H1 (cell line): Measurements from ENCODE around the gene SPINK9. TPM values are rescaled to one million over a fixed set of nuclear protein-coding genes. Genes with fewer than 3 reads are reported as not detected.

Source experiments
- CTCF ChIA-PET: fragments of 300-600 bp; sonication (Branson Sonifier 250); formaldehyde crosslinking; loops from one replicate; lab custom pipeline; 2021; ENCODE audit not compliant: partially characterized antibody; lab: Charles Lee
- POLR2A ChIA-PET: fragments of 300-600 bp; sonication (Branson Sonifier 250); formaldehyde crosslinking; loops from one replicate; lab custom pipeline; 2021; ENCODE audit warnings: inconsistent platforms; ENCODE audit not compliant: partially characterized antibody; lab: Charles Lee
- DNase-seq, 2 experiments: peaks; one replicate each; pipeline versions ENCODE4 v3.0.0 to v3.0.0-alpha.2; 2010 to 2022; ENCODE audit warnings: low spot score in 2 of 2, low read depth in 1 of 2, mixed read lengths in 1 of 2
- FAIRE-seq: peaks from 2 replicates; lab custom pipeline; 2011; peaks lifted over from hg19 to GRCh38; lab: Jason Lieb, UNC
- H2AFZ ChIP-seq: 2 replicates; pipeline ENCODE4 v1.8.1; 2012; ENCODE audit warnings: low read length, inconsistent platforms
- H2AK5ac ChIP-seq: 2 replicates; pipeline ENCODE4 v1.6.1; 2013; ENCODE audit warnings: low read depth, low read length
- H2BK120ac ChIP-seq: replicated peaks from 2 replicates; pipeline ENCODE3; 2013; ENCODE audit warnings: low read depth, low read length, inconsistent platforms
- H2BK12ac ChIP-seq: 2 replicates; pipeline ENCODE4 v1.6.1; 2013; ENCODE audit warnings: low read depth, low read length
- H2BK15ac ChIP-seq: 2 replicates; pipeline ENCODE4 v1.6.1; 2013; ENCODE audit warnings: low read length
- H2BK20ac ChIP-seq: 2 replicates; pipeline ENCODE4 v1.6.1; 2013; ENCODE audit warnings: low read length
- H2BK5ac ChIP-seq: 2 replicates; pipeline ENCODE4 v1.6.1; 2013; ENCODE audit warnings: low read depth, low read length
- H3K14ac ChIP-seq: 2 replicates; pipeline ENCODE4 v1.6.1; 2013; ENCODE audit warnings: inconsistent platforms; ENCODE audit not compliant: insufficient read length
- H3K18ac ChIP-seq: 2 replicates; pipeline ENCODE4 v1.6.1; 2013; ENCODE audit warnings: low read length; ENCODE audit errors: extremely low read depth
- H3K23ac ChIP-seq: 2 replicates; pipeline ENCODE4 v1.6.1; 2013; ENCODE audit warnings: inconsistent platforms; ENCODE audit not compliant: insufficient read length
- H3K23me2 ChIP-seq: 2 replicates; pipeline ENCODE4 v1.6.1; 2013; ENCODE audit warnings: low read depth, low read length
- H3K27ac ChIP-seq: 2 replicates; pipeline ENCODE4 v1.6.1; 2011; ENCODE audit warnings: low read depth, low read length, inconsistent platforms
- H3K27me3 ChIP-seq, 4 experiments: replicated peaks in 1 of 4; 1 replicate in 1 of 4; 2 replicates in 3 of 4; pipeline versions ENCODE4 v1.6.1 to v1.8.1; 2011 to 2013; ENCODE audit warnings: low read length in 3 of 4, mild to moderate bottlenecking in 3 of 4, inconsistent platforms in 2 of 4, mixed read lengths in 2 of 4, moderate library complexity in 1 of 4; ENCODE audit not compliant: control insufficient read depth in 3 of 4, insufficient read depth in 3 of 4; ENCODE audit errors: extremely low read depth in 1 of 4
- H3K36me3 ChIP-seq, 4 experiments: 2 replicates each; pipeline versions ENCODE4 v1.6.1 to v1.8.1; 2011 to 2013; ENCODE audit warnings: mild to moderate bottlenecking in 4 of 4, low read length in 3 of 4, moderate library complexity in 2 of 4, control low read depth in 1 of 4, inconsistent platforms in 1 of 4; ENCODE audit not compliant: insufficient read depth in 4 of 4, control insufficient read depth in 2 of 4
- H3K4ac ChIP-seq: replicated peaks from 2 replicates; pipeline ENCODE3; 2013; ENCODE audit warnings: low read length, low read depth, mixed read lengths, inconsistent platforms; ENCODE audit not compliant: insufficient read length
- H3K4me1 ChIP-seq, 4 experiments: replicated peaks in 1 of 4; 1 replicate in 1 of 4; 2 replicates in 3 of 4; pipeline versions ENCODE4 v1.6.1 to v1.8.1; 2011 to 2013; ENCODE audit warnings: low read length in 3 of 4, inconsistent platforms in 2 of 4, mixed read lengths in 1 of 4; ENCODE audit not compliant: insufficient read depth in 4 of 4, control insufficient read depth in 3 of 4
- H3K4me2 ChIP-seq, 2 experiments: 2 replicates each; pipeline versions ENCODE4 v1.6.1 to v1.8.1; 2011 to 2013; ENCODE audit warnings: low read depth in 2 of 2, low read length in 2 of 2, control low read depth in 1 of 2, inconsistent platforms in 1 of 2, mild to moderate bottlenecking in 1 of 2; ENCODE audit not compliant: insufficient read depth in 1 of 2
- H3K4me3 ChIP-seq, 4 experiments: fragments of 200-600, 300-600 bp in 1 of 4; sonication (generic), shearing (Covaris generic), sonication (Bioruptor Twin) in 1 of 4; 2 replicates each; pipeline versions ENCODE4 v1.5.1 to v1.8.1; 2011 to 2016; ENCODE audit warnings: low read length in 4 of 4, low read depth in 3 of 4, control low read depth in 2 of 4, inconsistent platforms in 2 of 4, mild to moderate bottlenecking in 2 of 4, mixed read lengths in 1 of 4, moderate library complexity in 1 of 4; ENCODE audit not compliant: insufficient read depth in 2 of 4; ENCODE audit errors: extremely low read depth in 1 of 4
- H3K56ac ChIP-seq: replicated peaks from 2 replicates; pipeline ENCODE3; 2013; ENCODE audit warnings: low read depth, mild to moderate bottlenecking, mixed read lengths, low read length, inconsistent platforms; ENCODE audit not compliant: insufficient read length
- H3K79me1 ChIP-seq: 2 replicates; pipeline ENCODE4 v1.6.1; 2013; ENCODE audit warnings: low read depth, low read length, control low read depth
- H3K79me2 ChIP-seq, 2 experiments: 2 replicates each; pipeline versions ENCODE4 v1.6.1 to v1.8.1; 2012 to 2013; ENCODE audit warnings: low read length in 2 of 2, mild to moderate bottlenecking in 2 of 2, inconsistent platforms in 1 of 2; ENCODE audit not compliant: insufficient read depth in 2 of 2, control insufficient read depth in 1 of 2
- H3K9ac ChIP-seq, 4 experiments: replicated peaks in 1 of 4; 1 replicate in 1 of 4; 2 replicates in 3 of 4; pipeline versions ENCODE4 v1.6.1 to v1.8.1; 2011 to 2013; ENCODE audit warnings: low read depth in 3 of 4, low read length in 3 of 4, control low read depth in 2 of 4, mild to moderate bottlenecking in 2 of 4, moderate library complexity in 2 of 4, inconsistent platforms in 1 of 4; ENCODE audit errors: extremely low read depth in 1 of 4
- H3K9me3 ChIP-seq, 2 experiments: 2 replicates each; pipeline versions ENCODE4 v1.6.1 to v1.8.1; 2012 to 2013; ENCODE audit warnings: mild to moderate bottlenecking in 2 of 2, moderate library complexity in 2 of 2, control low read depth in 1 of 2, inconsistent platforms in 1 of 2, low read depth in 1 of 2, low read length in 1 of 2, mixed read lengths in 1 of 2; ENCODE audit not compliant: insufficient read depth in 2 of 2
- H4K20me1 ChIP-seq, 2 experiments: replicated peaks in 1 of 2; 2 replicates each; pipeline versions ENCODE3 to v1.8.1; 2011 to 2013; ENCODE audit warnings: inconsistent platforms in 2 of 2, low read length in 2 of 2, mild to moderate bottlenecking in 1 of 2; ENCODE audit not compliant: insufficient read depth in 2 of 2, control insufficient read depth in 1 of 2
- H4K5ac ChIP-seq: 2 replicates; pipeline ENCODE4 v1.6.1; 2013; ENCODE audit warnings: low read length, low read depth, mixed read lengths, inconsistent platforms; ENCODE audit not compliant: insufficient read length
- H4K8ac ChIP-seq: 2 replicates; pipeline ENCODE4 v1.8.0; 2013; ENCODE audit warnings: mild to moderate bottlenecking, moderate library complexity, low read length, inconsistent platforms; ENCODE audit not compliant: insufficient read depth; ENCODE audit errors: extremely low read depth
- H4K91ac ChIP-seq: replicated peaks from 2 replicates; pipeline ENCODE3; 2013; ENCODE audit warnings: low read length, mixed read lengths, inconsistent platforms; ENCODE audit not compliant: insufficient read length
- CTBP2 ChIP-seq: IDR thresholded peaks from 2 replicates; pipeline ENCODE4 v1.7.0; 2011; ENCODE audit warnings: borderline replicate concordance, mild to moderate bottlenecking, moderate library complexity, mixed read lengths, low read length; ENCODE audit not compliant: insufficient read depth, insufficient read length
- FOSL1 ChIP-seq: IDR thresholded peaks from 2 replicates; pipeline ENCODE4 v1.6.1; 2011; ENCODE audit warnings: mild to moderate bottlenecking, low read depth, low read length, moderate library complexity; ENCODE audit not compliant: insufficient read depth
- GABPA ChIP-seq: IDR thresholded peaks from 2 replicates; pipeline ENCODE4 v1.6.1; 2011; ENCODE audit warnings: mild to moderate bottlenecking, low read length, moderate library complexity, borderline replicate concordance; ENCODE audit not compliant: insufficient read depth
- KDM4A ChIP-seq: IDR thresholded peaks from one replicate; pipeline ENCODE4 v1.7.1; 2012; ENCODE audit warnings: low read depth, mild to moderate bottlenecking, moderate library complexity, low read length, inconsistent platforms; ENCODE audit not compliant: severe bottlenecking
- KDM5A ChIP-seq: fragments of 200-600 bp; IDR thresholded peaks from 2 replicates; pipeline ENCODE4 v1.7.1; 2012; ENCODE audit warnings: mild to moderate bottlenecking, low read length, inconsistent platforms, mixed read lengths
- POU5F1 ChIP-seq: IDR thresholded peaks from 2 replicates; pipeline ENCODE4 v1.6.1; 2011; ENCODE audit warnings: low read depth, mild to moderate bottlenecking, low read length, moderate library complexity
- SIRT6 ChIP-seq: IDR thresholded peaks from one replicate; pipeline ENCODE4 v1.7.1; 2012; ENCODE audit warnings: low read length, inconsistent platforms
- SUZ12 ChIP-seq: fragments of 200-600 bp; sonication (generic); IDR thresholded peaks from 2 replicates; pipeline ENCODE4 v1.6.1; 2012; ENCODE audit warnings: mild to moderate bottlenecking, inconsistent platforms, low read length, moderate library complexity, mixed read lengths
- TCF12 ChIP-seq: IDR thresholded peaks from 2 replicates; pipeline ENCODE4 v1.6.1; 2011; ENCODE audit warnings: low read depth, mild to moderate bottlenecking, low read length
- ZNF274 ChIP-seq: IDR thresholded peaks from 2 replicates; pipeline ENCODE4 v1.7.0; 2012; ENCODE audit warnings: low read length, borderline replicate concordance; ENCODE audit errors: extremely low read depth
- WGBS, 2 experiments: shearing (Covaris generic) in 1 of 2; methylation state at CpG; one replicate each; pipeline versions ENCODE4 v1.1.6 to v1.1.7; 2013 to 2015; ENCODE audit warnings: low lambda C conversion rate in 2 of 2, mixed read lengths in 2 of 2, inconsistent platforms in 1 of 2, low coverage in 1 of 2, missing lambda C conversion rate in 1 of 2; ENCODE audit not compliant: insufficient replicate concordance in 2 of 2, insufficient coverage in 1 of 2, insufficient read length in 1 of 2; ENCODE audit errors: extremely low coverage in 1 of 2, missing lambda C conversion rate in 1 of 2; 5-methylcytosine and 5-hydroxymethylcytosine counted together
- polyA plus RNA-seq, 7 experiments: library from polyadenylated mRNA; depleted of rRNA in 3 of 7; stranded (reverse) in 5 of 7; unstranded in 2 of 7; fragments of >200 nt in 5 of 7; fragments of 200-250 nt in 2 of 7; gene quantifications; 1 replicate in 5 of 7; 2 replicates in 1 of 7; 4 replicates in 1 of 7; pipeline versions ENCODE4 v1.2.1 to v1.2.3, GENCODE V29; 2011 to 2013; ENCODE audit warnings: missing spikeins in 2 of 7, mixed read lengths in 2 of 7
- total RNA-seq: library from RNA; stranded (reverse); fragmentation: NEBNext Ultra II Directional; extraction: Animal tissue kit (Norgen Biotek cat#: 25700); gene quantifications from 2 replicates; pipeline ENCODE4 v1.2.1, GENCODE V29; 2021
- TF ChIP-seq, protein P1 (sequence below): IDR thresholded peaks from 2 replicates; pipeline ENCODE4 v1.6.1; 2011; ENCODE audit warnings: low read length, improper control_type of control experiment

Gene SPINK9
- total and polyA plus RNA-seq, 2 of the 8 experiments (the other 6 are each of a cell fraction or from before 2014, with no cell fraction given) = not detected

DNA sequence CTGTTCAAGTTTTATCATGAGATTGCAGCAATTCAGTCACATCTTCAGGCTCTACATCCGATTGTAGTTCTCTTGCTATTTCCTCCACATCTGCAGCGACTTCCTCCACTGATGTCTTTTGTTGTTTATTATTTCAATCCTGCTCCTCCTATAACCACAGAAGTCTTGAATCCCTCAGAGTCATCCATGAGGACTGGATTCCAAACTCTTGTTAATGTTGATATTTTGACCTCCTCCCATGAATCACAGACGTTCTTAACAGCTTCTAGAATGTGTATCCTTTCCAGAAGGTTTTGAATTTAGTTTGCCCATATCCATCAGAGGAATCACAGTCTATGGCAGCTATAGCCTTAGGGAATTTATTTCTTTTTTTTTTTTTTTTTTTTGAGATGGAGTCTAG, 52.0 kb downstream of the SPINK9 start:
- H3K4me1 ChIP-seq = peaks cover 0 to 3% (median 0%) of the 10 kb centered on the region in 4 experiments; a peak in 4 of 7 replicates
- no peak for TF ChIP-seq GABPA
- TF ChIP-seq KDM4A = no peak
- TF ChIP-seq SUZ12 = no peak
- TF ChIP-seq POU5F1 = no peak
- TF ChIP-seq KDM5A = no peak
- TF ChIP-seq CTBP2 = no peak
- TF ChIP-seq, protein P1, sequence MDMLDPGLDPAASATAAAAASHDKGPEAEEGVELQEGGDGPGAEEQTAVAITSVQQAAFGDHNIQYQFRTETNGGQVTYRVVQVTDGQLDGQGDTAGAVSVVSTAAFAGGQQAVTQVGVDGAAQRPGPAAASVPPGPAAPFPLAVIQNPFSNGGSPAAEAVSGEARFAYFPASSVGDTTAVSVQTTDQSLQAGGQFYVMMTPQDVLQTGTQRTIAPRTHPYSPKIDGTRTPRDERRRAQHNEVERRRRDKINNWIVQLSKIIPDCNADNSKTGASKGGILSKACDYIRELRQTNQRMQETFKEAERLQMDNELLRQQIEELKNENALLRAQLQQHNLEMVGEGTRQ = no peak
- no peak for TF ChIP-seq TCF12
- TF ChIP-seq SIRT6 = no peak
- no peak for TF ChIP-seq ZNF274
- no peak for TF ChIP-seq FOSL1
- TF ChIP-seq, all 59 proteins: peak for 0
- H4K91ac ChIP-seq = no peak overlapping the region
- WGBS, 2 experiments = 88% methylated on average over 3 of the region's 3 CpGs; no CpG with 5 or more reads in 1 of the 2 experiments
- ChIA-PET POLR2A (interaction anchor here (0.8 kb wide), 1 partner anchor 10 kb away, joined by 3 read pairs; no protein-coding TSS in a partner anchor), CTCF (interaction anchor here (0.7 to 1.2 kb wide), 2 partner anchors 11 to 13 kb away, joined by 3 to 7 read pairs; no protein-coding TSS in a partner anchor)
- no peak overlapping the region for H3K4ac ChIP-seq
- no peak overlapping the region for H2BK12ac ChIP-seq
- no peak overlapping the region for H3K23ac ChIP-seq
- no peak overlapping the region for H3K27ac ChIP-seq
- H3K4me2 ChIP-seq = no peak overlapping the region
- FAIRE-seq = no peak
- no peak overlapping the region for H4K5ac ChIP-seq
- H3K4me3 ChIP-seq = no peak overlapping the region
- H4K8ac ChIP-seq = no peak overlapping the region
- no peak overlapping the region for H2BK15ac ChIP-seq
- peaks cover 6% of the 10 kb centered on the region for H3K23me2 ChIP-seq
- peaks cover 0 to 3% (median 0%) of the 10 kb centered on the region in 4 experiments; a peak in 1 of 8 replicates for H3K36me3 ChIP-seq
- no peak overlapping the region for H2BK20ac ChIP-seq
- H2AFZ ChIP-seq = no peak overlapping the region
- DNase-seq = no peak
- no peak overlapping the region for H3K18ac ChIP-seq
- no peaks in the 10 kb centered on the region for H3K27me3 ChIP-seq
- peaks cover 10% of the 10 kb centered on the region; the same call in 1 of the 2 replicates for H3K79me1 ChIP-seq
- no peaks in the 10 kb centered on the region for H3K9me3 ChIP-seq
- H3K56ac ChIP-seq = no peak overlapping the region
- no peak overlapping the region for H2BK120ac ChIP-seq
- H2BK5ac ChIP-seq = no peak overlapping the region
- H2AK5ac ChIP-seq = no peak overlapping the region
- H3K14ac ChIP-seq = no peak overlapping the region
- peaks cover 0 to 79% of the 10 kb centered on the region in 2 experiments; a peak in 3 of 4 replicates for H3K79me2 ChIP-seq
- H3K9ac ChIP-seq = no peak overlapping the region
- H4K20me1 ChIP-seq = peaks cover 0 to 5% of the 10 kb centered on the region in 2 experiments
